Osteocyte (in vitro differentiated cells): Measurements from ENCODE around the gene CCDC73. TPM values are rescaled to one million over a fixed set of nuclear protein-coding genes. Genes with fewer than 3 reads are reported as not detected.
"Not testable (repeated sequence)": the region's sequence is repeated elsewhere in the genome, so short reads cannot be mapped to it uniquely, and the experiment has no call there.

ENCODE experiments used
- DNase-seq: peaks from one replicate; pipeline ENCODE4 v3.0.0; 2021; ENCODE audit warnings: mixed read lengths; ENCODE audit not compliant: unreplicated experiment; ENCODE audit errors: extremely low spot score
- H3K27ac Mint-ChIP-seq: one replicate; pipeline ENCODE4 v1.8.0; 2021; ENCODE audit warnings: mild to moderate bottlenecking, mixed read lengths; ENCODE audit not compliant: unreplicated experiment
- H3K27me3 Mint-ChIP-seq: one replicate; pipeline ENCODE4 v1.8.0; 2021; ENCODE audit warnings: mixed read lengths; ENCODE audit not compliant: unreplicated experiment
- H3K36me3 Mint-ChIP-seq: one replicate; pipeline ENCODE4 v1.8.0; 2021; ENCODE audit warnings: mixed read lengths; ENCODE audit not compliant: unreplicated experiment
- H3K4me1 Mint-ChIP-seq: one replicate; pipeline ENCODE4 v1.8.0; 2021; ENCODE audit warnings: mixed read lengths; ENCODE audit not compliant: unreplicated experiment
- H3K4me3 Mint-ChIP-seq: one replicate; pipeline ENCODE4 v1.8.0; 2021; ENCODE audit warnings: mild to moderate bottlenecking, moderate library complexity, mixed read lengths; ENCODE audit not compliant: unreplicated experiment
- H3K9me3 Mint-ChIP-seq: one replicate; pipeline ENCODE4 v1.8.0; 2021; ENCODE audit warnings: mixed read lengths; ENCODE audit not compliant: unreplicated experiment
- total RNA-seq: library from RNA; stranded (reverse); gene quantifications from 2 replicates; pipeline ENCODE4 v1.2.1, GENCODE V29; 2021
- TF ChIP-seq, protein P1 (sequence below): fragments of 200-600 bp; sonication (generic); IDR thresholded peaks from 2 replicates; pipeline ENCODE4 v1.5.0; 2021; ENCODE audit warnings: antibody characterized with exemption, mild to moderate bottlenecking, moderate library complexity

The CCDC73 gene
- total RNA-seq, 1 donor from 2014 or later, result not detected

DNA sequence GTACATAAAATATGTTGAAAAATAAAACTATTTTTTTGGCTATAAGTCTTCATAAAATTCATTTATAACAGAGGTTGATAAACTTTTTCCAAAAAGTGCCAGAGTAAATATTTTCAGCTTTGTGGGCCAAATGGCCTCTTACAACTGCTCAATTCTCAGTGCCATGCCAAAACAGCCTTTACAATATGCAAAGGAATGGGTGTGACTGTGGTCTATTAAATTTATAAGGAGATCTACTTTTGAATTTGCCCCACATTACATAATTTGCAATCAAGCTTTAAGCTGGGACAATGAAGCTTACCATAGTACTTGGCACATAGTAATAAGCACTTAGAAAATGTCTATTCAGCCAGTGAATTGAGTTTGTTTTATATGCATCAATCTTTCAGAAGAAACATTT, 188.2 kb downstream of the CCDC73 start:
- Mint-ChIP-seq H3K27ac (no peak overlapping the region), H3K36me3 (peaks cover 46% of the 10 kb centered on the region), H3K9me3 (peaks cover 18% of the 10 kb centered on the region), H3K4me3 (no peak overlapping the region), H3K27me3 (no peaks in the 10 kb centered on the region), H3K4me1 (no peaks in the 10 kb centered on the region)
- TF ChIP-seq, protein P1, sequence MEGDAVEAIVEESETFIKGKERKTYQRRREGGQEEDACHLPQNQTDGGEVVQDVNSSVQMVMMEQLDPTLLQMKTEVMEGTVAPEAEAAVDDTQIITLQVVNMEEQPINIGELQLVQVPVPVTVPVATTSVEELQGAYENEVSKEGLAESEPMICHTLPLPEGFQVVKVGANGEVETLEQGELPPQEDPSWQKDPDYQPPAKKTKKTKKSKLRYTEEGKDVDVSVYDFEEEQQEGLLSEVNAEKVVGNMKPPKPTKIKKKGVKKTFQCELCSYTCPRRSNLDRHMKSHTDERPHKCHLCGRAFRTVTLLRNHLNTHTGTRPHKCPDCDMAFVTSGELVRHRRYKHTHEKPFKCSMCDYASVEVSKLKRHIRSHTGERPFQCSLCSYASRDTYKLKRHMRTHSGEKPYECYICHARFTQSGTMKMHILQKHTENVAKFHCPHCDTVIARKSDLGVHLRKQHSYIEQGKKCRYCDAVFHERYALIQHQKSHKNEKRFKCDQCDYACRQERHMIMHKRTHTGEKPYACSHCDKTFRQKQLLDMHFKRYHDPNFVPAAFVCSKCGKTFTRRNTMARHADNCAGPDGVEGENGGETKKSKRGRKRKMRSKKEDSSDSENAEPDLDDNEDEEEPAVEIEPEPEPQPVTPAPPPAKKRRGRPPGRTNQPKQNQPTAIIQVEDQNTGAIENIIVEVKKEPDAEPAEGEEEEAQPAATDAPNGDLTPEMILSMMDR, result no peak
- DNase-seq, result no peak

DNA sequence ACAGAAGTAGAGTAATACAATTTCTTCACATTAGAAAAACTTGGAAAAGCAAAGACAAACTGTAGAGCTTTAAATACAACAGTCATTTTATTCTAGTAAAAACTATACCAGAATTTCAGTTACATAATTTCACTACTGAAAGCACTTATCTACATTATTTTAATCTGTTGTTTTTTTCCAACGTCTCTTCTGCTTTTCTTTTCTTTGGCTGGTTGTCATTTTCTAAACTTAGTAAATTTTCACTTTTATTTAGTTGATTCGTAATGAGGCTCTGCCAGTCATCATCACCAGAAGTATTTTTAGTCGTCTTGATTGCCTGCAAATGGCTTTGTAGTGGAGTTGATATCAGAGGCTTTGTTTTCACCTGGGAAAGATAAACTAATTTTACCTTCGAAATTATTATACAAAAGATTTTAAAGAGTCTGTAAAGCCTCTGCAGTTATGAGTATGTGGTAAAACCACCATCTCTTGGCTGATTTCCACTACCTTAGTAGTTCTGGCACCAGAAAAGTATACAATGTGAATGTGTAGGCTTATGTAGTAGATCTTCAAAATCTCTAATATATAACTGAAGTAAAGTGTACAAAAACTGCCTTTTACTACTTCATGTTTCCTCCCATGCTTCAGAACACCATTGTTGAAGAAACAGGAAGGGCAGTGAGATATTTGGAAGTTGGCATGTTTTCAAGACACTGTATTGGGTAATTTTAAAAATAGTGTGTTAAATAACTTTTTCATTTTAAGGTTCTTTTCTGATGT, 191.6 kb downstream of the CCDC73 start:
- H3K27ac Mint-ChIP-seq, result no peak overlapping the region
- H3K27me3 Mint-ChIP-seq, result no peaks in the 10 kb centered on the region
- peaks cover 39% of the 10 kb centered on the region for H3K36me3 Mint-ChIP-seq
- peaks cover 4% of the 10 kb centered on the region for H3K9me3 Mint-ChIP-seq
- H3K4me1 Mint-ChIP-seq, result no peaks in the 10 kb centered on the region
- H3K4me3 Mint-ChIP-seq, result no peak overlapping the region
- no peak for DNase-seq
- TF ChIP-seq, protein P1, result no peak

DNA sequence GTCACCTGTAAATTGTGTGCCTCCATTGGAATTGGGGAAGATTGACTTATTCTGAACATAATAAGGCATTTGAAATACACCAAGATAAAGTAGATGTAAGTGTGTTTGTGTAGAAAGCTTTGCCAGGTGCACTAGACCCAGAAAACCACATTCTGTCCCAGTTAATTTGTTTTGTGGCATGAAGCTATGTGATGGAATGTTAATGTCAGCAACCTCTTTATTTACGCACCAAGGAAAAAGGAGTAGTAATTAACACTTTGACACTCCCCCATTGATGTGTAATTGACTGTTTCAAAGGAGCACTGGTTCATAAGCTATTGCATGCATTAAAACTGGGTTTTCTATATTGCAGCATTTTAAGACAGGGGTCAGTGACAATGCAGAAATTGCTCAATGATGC, 196.5 kb downstream of the CCDC73 start:
- Mint-ChIP-seq H3K27me3 (no peaks in the 10 kb centered on the region), H3K4me1 (no peaks in the 10 kb centered on the region), H3K36me3 (peaks cover 60% of the 10 kb centered on the region), H3K9me3 (no peaks in the 10 kb centered on the region), H3K27ac (no peak overlapping the region), H3K4me3 (no peak overlapping the region)
- DNase-seq, result no peak
- TF ChIP-seq, protein P1, result no peak

DNA sequence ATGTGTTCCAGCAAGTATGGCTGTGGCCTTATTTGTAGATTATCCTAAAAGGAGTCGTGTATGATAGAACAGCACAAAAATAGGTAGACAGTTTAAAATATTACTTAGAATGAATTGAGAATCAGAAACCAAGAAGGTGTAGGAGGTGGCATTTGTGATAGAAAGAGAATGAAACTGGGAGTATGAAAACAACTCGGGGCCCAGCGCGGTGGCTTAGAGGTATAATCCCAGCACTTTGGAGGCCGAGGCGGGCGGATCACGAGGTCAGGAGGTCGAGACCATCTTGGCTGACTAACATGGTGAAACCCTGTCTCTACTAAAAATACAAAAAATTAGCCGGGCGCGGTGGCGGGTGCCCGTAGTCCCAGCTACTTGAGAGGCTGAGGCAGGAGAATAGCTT, 198.3 kb downstream of the CCDC73 start:
- not testable (repeated sequence) for H3K4me1 Mint-ChIP-seq, H3K9me3 Mint-ChIP-seq, H3K27me3 Mint-ChIP-seq, DNase-seq, H3K4me3 Mint-ChIP-seq, H3K27ac Mint-ChIP-seq
- H3K36me3 Mint-ChIP-seq, result peaks cover 64% of the 10 kb centered on the region

DNA sequence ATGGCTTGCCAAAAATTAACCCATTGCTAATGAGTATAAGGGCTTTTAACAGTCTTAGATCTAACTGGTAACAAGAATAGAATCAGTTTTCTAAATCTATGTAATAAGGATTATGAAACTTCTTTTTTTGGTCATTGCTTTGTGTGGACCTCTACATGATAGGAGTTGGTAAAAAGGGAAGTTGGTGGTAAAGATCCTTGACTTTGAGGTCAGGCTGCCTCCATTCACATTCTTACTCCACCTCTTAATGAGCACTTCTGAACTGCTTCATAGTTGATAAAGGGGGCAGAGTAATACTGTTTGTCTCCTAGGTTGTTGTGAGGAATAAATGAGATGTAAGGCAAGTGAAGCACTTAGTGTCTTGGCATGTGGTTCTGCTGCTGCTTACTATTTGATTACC, 200.2 kb downstream of the CCDC73 start:
- Mint-ChIP-seq H3K4me1 (no peaks in the 10 kb centered on the region), H3K9me3 (no peaks in the 10 kb centered on the region), H3K4me3 (no peak overlapping the region), H3K27ac (no peak overlapping the region), H3K36me3 (peaks cover 74% of the 10 kb centered on the region), H3K27me3 (no peaks in the 10 kb centered on the region)
- no peak for DNase-seq
- TF ChIP-seq, protein P1, result no peak
